NCI-H146 treated with DMSO at 0.1 percent for 48 hours (cell line): ENCODE data around the gene FMN1.

Experiments
- DNase-seq: peaks from one replicate; lab custom pipeline; 2025; ENCODE audit not compliant: unreplicated experiment; lab: John Stamatoyannopoulos, UW

The FMN1 gene

GRCh38 chr15:32941823-32942222, 252.7 kb downstream of the FMN1 start:
- DNase-seq, result no peak

- no peak for DNase-seq
Observed at GRCh38 chr15:32936976-32937375, 257.5 kb downstream of the FMN1 start.

- no peak for DNase-seq
Observed at GRCh38 chr15:32936283-32936918, 258.1 kb downstream of the FMN1 start.

DNA sequence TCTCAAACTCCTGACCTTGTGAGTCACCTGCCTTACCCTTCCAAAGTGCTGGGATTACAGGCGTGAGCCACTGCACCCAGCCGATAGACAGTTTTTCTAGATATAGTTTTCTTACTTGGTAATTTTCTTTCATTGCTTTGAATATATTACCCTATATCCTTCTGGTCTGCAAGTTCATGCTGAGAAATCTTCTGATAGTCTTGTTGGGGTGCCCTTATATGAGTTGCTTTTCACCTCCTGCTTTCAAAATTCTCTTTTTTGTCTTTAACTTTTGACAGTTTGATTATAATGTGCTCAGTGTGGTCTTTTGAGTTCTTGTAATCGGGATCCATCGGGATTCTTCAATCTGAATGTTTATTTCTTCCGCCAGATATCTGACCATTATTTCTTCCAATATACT, 259.4 kb downstream of the FMN1 start:
- DNase-seq, result no peak

DNA sequence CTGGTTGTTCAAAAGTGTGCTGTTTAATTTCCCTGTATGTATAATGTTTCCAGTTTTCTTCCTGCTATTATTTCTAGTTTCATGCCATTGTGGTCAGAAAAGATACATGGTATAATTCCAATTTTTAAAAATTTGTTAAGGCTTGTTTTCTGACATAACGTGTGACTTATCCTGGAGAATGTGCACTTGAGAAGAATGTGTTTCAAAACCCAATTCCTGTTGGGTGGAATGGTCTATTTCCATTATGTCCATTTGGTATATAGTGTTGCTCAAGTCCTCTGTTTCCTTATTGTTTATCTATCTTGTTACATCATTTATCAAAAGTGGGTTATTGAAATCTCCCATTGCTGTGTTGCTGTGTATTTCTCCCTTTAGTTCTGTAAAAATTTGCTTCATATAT, 261.3 kb downstream of the FMN1 start:
- no peak for DNase-seq

DNA sequence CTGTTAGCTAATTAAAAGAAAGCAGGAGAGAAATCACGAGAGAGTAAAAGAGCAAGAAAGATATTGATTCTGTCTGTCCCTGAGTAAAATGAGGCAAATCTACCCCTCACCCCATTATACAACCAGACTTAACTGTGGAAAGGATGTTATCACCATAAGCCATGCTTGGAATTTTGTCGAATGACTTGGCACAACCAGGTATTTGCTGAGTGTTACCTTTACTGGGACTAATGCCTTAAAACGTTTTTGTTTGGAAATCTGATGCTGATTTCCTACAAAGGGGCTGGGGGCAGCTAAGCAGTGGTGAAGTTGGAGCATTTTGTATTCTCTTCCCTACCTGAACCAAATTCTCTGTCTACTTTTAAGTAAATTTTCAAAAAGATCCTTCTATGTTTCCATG, 265.6 kb downstream of the FMN1 start:
- no peak for DNase-seq

DNA sequence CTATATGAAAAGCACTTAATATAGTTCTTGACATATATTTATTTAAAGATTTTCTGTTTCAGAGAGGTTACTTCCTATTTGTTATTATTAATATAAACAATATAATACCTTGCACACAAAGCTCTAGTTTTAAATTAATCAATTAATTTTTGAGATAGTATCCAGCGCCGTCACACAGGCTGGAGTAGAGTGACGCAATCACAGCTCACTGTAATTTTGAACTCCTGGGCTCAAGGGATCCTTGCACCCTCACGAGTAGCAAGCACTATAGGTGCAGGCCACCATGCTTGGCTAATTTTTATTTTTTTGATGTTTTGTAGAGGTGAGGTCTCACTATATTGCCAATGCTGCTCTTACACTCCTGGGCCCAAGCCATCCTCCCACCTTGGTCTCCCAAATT, 267.4 kb downstream of the FMN1 start:
- DNase-seq, result no peak

DNA sequence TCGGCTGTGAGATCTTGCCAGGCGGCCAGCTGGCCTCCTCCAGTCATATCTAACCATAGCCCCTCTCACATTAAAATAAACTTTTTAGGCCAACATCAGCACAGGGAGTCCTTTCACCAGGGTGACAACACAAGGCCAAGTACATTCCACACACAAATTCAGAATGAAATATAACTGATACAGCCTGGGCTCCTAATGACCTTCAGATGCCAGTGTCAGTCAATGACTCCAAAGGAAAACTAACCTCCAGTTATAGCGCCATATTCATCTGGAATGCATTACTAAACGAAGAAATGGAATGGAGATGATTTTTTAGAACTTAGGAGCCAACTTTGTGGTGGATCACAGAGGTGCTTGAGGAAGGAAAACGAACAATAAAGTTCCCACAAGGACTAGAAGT, 271.3 kb downstream of the FMN1 start:
- DNase-seq, result no peak

- no peak for DNase-seq
Observed at GRCh38 chr15:32922541-32922940, 272.0 kb downstream of the FMN1 start.

DNA sequence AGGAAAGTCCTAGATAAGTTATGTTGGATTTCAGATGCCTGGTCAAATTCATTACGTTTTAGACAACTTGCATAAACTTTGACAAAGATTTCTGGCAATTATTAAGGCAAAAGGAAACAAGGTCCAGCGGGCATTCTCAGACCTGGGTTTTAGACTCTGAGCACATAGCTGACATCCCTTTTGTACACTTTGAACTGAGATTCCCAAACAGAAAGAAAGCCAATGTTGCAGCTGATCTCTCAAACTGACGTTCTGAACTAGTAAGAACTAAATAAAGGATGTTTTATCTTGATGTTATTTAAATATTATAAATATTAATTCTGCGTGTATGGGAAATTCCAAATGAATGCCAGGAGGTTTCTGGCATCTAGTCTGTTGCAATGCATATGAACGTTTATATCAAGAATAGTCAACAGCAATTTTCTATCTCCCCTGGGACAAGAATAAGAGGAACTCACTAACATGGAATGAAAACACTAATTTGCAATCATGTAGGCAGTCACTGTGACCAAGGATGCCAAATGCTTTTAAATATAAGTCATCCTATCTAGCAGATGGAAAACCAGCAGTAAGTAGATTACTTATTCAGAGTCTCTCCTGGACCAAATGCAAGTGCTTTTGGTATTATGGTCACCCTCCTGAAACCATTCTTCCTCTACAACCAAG, 274.6 kb downstream of the FMN1 start:
- no peak for DNase-seq

- DNase-seq, result no peak
Observed at GRCh38 chr15:32918547-32918946, 276.0 kb downstream of the FMN1 start.

GRCh38 chr15:32910839-32911238, 283.7 kb downstream of the FMN1 start:
- no peak for DNase-seq

- no peak for DNase-seq
Observed at GRCh38 chr15:32909431-32909830, 285.1 kb downstream of the FMN1 start.

DNA sequence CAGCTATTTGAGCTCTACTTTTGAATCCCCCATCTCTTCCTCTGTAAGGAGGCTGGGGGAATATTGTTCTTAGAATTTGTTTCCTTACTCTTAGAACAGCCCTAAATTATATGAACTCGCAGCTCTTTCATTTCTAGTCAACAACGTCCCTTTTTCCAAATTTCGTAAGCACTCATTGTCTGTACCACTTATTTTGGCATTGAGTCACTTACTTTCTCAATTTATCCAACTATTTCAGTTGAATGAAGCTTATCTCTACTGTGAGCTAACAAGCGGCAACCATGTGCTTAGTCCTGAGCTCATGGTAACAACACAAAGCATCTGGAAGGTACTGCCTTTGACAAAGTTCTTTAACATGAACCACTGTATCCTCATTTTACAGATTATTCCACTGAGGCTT, 285.6 kb downstream of the FMN1 start:
- no peak for DNase-seq

DNA sequence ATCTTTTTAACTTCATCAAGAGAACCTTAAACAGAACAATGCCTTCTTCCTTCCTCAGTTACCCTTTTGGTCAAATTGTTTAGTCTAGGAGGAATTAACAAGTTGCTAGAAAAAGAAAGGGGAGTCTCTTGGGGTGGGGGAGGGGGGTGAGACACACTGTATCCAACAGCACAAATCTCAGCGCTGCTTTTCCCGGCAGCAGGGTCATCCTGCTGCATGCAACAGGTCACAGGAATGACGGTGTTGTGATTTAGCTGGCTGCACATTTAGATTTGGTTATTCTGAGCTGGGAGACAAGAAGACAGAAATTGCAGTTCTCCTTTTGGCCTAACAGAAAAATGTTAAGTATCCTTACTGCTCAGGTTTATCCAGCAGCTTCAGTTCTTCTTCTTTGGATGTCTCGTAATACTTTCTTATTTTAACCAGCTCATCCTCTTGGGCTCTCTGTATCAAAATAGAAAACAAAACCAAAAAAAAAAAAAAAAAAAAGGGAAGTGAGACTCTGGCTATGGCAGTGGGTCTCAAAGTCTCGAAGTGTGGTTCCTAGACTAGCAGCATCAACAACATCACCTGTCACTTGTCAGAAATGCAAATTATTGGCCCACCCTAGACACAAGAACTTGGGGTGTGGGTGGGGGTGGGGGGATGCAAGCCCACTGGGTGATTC, 286.2 kb downstream of the FMN1 start:
- no peak for DNase-seq

DNA sequence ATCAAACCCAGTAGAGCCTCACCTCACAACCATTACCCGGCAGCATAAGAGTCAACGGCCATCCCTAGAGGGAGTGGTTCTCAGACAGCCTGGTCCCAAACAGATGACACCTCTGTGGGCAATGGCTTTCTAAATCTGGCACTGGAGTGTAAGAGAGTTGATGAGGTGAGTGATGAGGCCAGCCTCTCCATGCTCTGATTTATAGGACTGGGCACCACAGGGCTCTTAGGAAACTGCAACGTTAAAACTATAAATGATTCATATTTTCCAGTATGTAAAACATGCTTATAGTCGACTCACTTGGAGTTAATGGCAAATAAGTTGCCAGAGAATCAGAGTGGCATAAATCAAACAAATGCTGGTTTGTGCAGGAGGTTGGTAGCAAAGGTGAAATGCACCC, 289.0 kb downstream of the FMN1 start:
- no peak for DNase-seq

- no peak for DNase-seq
Observed at GRCh38 chr15:32904448-32904847, 290.1 kb downstream of the FMN1 start.

GRCh38 chr15:32903591-32904290, 290.8 kb downstream of the FMN1 start:
- no peak for DNase-seq

DNA sequence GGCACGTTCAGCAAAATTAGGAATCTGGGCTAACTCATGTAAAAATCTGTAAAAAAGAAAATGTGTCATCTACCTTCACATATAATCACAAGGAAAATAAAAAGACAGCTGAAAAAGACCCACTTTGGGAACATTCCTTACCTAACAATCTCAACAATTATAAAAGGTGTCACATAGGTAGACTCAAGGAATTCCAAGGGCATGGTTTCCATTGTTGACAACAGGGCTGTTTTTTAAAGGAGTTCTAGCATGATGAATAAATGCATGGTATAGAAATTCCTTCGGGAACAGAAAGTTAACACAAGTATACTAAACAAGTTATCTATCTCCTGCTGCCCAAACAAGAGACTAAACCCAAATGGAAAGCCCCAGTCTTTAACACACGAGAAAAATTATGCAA, 292.5 kb downstream of the FMN1 start:
- no peak for DNase-seq

GRCh38 chr15:32901192-32901591, 293.3 kb downstream of the FMN1 start:
- no peak for DNase-seq

- DNase-seq, result no peak
Observed at GRCh38 chr15:32899126-32899596, 295.4 kb downstream of the FMN1 start.

- DNase-seq, result no peak
Observed at GRCh38 chr15:32898414-32898813, 296.1 kb downstream of the FMN1 start.
